Activated naive CD8-positive, alpha-beta T cell treated with anti-CD3 and anti-CD28 coated beads, Interleukin-2, amount 50 U/mL, for 16 hours (primary cell): Measurements from ENCODE around the gene AGAP1.

ENCODE experiments used
- DNase-seq: peaks from one replicate; pipeline ENCODE4 v3.0.0-alpha.2; 2020; ENCODE audit warnings: low read depth, low spot score

AGAP1 gene

DNA sequence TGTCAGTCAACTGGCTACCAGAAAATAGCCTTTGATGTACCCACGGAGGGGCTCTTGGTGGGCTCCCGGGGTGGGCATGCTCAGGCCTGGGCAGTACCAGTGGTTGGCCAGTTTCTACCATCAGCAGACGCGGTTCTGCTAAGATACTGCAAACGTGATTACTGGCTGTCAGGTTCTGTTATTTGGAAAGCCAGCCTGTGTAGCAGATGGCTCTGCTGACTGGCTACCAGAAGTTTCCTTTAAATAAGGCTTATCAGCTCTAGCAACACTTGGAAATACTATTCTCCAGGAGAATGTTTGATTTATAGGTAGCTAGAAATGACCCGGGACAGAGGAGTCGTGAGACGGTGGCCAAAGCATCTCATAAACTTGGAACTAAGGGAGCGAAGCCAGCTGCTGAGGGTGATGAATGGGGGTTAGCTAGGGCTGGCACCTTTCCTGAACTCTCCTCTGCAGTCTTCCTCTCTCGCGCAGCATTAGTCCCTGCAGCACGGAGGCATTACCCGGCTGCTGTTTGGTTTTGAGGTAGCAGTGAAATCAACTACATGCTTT is 171.9 kb downstream of the AGAP1 start:
- DNase-seq, result no peak

DNA sequence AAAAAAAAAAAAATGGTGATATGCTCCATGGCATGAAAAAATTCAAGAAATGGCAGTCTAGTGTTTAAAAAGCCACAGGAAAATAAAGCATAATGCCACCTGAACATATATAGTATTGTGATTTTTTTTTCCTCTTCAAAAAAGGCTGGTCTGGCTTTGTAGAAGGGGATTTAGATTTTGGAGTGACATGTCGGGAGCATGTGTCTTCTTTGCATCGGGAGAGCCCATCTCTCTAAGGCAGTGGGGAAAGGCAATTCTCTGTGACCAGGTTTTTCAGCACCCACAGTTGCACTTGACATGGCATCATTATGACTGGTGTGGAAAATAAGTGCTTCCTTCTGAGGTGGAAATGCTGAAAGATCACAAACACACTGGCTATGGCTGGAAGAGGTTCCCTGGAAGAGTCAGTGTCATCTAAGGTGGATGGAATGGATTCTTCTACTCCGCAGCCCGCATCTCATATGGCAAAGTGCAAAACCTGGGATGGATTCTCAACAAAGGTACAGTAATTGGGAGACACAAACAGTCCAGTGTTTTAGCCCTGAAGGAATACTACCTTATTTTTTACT is 172.5 kb downstream of the AGAP1 start:
- DNase-seq, result no peak

DNA sequence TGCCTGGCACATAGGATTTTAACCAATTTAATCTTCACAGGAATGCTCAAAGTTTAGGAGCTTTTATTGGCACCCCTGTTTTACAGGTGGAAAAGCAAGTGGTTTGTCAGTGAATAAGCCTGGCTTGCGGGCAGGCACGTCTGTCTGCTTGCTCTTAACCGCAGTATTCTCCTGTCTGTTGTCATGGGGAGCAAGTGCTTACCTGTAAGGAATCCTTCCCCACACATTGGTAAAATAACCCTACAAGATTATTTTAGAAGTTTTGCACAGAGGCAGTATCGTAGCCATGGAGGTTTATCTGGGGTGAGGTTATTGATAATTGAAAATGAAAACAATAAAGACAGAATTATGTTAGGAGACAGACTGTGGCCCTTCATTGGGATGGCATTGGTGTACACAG is 174.9 kb downstream of the AGAP1 start:
- DNase-seq, result no peak

DNA sequence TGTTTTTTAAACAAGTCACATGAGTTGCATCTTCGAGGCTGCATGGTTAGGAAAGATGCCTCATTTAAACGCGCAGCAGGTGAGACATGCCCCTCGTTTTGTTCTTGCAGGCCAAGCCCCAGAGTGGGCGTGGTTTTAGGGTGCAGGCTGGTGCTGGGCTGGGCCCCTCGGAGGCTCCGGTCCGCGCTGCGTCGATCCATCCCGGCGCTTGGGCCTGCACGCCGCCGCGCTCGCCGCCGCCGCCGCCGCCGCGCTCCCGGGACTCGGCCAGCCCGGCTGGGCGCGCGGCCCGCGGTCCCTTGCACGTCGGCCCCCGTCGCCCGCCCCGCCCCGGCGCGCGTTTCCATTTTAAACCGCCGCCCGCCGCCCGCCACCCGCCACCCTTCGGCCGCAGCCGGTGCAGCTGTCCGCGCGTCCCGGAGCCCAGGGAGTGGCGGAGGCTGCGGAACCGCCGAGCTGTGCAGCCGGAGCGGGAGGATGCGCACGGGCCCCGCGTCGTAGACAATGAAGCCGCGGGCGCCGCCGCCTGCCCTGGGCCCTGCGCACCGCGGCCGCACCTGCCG is 175.5 kb downstream of the AGAP1 start:
- DNase-seq, result no peak

DNA sequence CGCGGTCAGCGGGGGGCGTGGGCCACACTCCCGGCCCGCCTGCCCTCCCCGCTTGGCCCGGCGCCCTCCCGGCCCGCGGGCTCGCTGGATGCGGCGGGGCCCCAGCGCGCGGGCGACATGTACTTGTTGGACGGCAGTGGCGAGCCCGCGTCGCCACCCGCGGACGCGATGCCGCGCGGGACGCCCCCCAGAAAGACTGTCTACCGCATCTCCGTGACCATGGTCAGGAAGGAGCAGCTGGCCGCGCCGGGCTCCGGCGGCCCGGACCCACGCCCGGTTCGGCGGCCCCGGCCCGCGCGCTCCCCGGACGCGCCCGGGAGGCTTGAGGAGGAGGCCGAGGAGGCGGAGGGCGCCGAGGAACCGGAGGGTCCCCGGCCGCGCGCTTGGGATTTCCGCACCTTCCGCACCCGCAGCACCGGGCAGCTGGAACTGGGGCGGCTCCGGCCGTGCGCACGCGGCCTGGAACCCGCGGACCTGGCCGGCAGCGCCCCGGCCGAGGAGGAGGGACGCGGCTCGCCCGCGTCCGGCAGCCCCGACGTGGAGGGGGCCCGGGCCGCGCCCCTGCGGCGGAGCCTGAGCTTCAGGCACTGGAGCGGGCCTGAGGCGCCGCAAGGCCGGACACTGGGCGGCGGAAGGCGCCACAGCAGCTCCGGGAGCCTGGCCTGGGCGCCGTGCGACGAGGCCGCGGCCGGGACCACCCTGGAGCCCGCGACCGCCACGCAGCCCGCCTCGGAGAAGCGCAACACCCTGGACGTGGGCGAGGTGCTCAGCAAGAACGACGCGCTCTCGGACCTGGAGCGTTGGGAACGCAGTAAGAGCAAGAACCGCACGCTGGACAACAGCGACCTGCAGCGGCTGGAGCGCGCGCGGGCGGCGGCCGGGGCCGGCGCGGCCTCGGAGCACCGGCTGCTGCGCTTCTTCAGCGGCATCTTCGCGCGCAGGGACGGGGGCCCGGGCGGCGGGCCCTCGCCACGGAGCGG is 176.4 kb downstream of the AGAP1 start:
- no peak for DNase-seq

DNA sequence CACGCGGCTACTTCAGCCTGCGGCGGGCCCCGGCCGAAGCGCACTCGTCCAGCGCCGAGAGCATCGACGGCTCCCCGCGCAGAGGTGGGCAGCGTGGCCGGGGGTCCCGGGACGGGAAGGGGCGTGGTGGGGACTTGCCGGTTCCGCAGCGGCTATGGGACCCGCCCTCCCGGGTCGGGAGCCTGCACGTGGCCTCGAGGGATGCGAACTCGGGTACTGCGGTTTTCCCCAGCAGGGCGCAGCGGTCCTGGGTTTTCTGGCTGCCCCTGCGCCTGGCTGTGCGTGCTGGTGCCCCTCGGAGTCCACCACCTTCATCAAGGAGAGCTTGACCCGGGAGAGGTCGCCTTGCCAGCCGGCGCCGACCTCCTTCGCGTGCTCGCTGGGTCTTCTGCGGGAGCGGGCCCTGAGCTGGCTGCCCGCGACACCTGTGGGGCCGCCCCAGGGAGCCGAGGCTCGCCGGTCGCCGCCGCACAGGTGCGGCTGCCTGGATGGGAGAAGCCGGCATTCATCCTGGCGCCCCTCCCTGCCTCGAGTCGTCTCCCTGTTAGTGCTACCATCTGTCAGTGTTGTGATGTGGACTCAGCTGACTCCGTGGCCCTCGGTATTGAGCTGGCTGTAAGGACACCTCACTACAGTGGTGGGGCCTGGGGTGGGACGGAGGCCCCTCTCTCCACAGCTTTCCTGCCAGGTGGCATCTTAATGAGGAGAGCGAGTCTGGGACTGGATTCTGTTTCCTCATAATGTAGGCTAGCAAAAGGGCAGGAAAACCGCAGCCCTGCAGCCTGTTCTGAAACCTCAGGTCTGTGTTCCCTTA is 177.3 kb downstream of the AGAP1 start:
- DNase-seq, result no peak

DNA sequence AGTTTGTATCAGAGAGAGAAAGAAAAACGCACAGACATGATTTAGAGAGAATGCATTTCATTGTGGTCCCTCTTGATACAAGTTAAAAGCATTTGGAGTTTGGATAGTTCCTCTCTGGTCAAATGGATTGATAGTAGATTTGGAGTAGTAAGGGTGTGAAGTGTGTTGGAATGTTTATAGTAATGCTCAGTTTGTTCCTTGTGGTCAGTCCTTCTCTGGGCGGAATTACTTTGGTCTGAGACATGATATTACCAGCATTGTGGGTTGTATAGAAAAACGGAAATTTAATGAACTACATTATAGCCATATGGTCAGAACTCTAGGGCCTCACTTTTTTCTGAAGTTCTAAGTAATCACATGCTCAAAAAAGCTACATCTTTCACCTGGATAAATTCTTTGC is 178.9 kb downstream of the AGAP1 start:
- no peak for DNase-seq

DNA sequence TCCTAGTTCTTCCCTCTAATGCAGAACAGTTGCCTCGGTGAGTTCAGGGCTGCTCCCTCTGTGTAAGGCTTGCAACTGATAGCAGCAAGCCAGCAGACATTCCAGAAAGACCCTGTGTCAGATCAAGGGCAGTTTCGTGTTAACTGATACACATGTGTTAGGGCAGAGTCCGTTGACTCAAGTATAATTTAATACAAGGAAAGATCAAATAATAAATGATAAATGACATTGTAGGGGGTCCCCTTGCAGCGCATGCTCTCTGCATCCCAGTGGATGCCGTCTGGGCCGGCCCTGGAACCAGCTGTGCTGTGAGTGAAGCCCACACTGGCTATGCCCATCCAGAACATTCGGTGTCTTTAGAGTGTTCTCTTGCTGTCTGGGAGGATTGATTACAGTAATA is 180.3 kb downstream of the AGAP1 start:
- DNase-seq, result no peak

DNA sequence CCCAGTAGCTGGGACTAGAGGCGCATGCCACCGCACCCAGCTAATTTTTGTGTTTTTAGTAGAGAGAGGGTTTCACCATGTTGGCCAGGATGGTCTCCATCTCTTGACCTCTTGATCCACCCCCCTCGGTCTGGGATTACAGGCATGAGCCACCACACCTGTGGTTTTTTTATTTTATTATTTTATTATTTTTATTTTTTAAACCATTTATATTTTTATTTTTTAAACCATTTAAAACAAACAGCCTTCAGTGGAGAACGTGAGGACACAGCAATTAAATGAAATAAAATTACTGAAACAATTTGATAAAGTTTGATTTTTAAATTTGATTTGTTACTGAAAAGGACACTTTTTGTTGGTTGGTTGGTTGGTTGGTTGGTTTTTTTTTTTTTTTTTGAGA is 181.0 kb downstream of the AGAP1 start:
- no peak for DNase-seq

DNA sequence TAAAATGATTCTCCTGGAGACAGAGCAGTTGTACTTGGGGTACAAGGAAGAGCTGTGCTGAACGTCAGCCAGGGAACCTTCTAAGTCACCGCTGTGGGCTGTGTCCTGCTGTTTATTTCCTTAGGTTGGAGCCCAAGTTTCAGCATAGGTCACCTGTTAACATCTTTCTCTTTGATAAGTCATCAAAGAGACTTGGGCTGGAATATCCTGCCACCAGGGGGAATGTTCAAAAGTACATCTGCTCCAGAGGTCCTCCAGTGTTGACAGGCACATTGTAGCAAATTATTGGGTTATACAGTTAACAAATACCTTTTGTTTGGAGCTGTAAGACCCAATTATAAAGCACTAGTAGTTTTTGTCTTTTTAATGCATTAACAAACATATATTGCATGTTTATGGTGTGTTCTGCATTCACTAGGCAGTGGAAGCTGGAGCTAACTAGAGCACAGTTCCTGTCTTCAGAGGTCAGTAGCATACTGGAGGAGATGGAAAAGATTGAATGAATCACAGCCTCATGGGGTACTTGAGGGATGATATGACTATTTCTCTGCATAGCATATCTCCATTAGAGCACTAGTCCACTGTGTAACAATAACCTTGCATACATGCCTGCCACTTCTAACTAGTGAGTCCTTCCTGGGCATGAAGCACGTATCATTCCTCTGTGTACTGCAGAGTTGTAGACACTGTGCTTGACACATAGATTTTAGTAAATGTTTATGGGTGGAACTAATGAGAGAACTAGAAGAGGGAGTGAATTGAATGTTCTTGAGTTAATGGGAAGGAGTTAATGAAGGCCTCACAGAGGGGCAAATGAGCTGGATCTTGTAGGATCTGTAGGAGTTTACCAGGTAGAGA is 182.1 kb downstream of the AGAP1 start:
- DNase-seq, result no peak

DNA sequence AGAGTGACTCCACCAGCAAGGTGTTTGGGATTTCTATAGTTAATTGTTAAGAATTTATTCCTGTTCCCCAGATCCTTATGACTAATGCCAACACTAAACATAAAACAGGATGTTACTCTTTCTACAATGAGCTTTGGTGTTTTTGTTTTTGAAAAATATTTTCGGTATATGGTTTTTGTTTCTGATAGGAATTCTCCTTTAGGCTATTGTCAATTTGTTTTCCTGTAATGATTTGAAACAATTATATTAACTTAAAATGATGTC is 182.6 kb downstream of the AGAP1 start:
- no peak for DNase-seq

DNA sequence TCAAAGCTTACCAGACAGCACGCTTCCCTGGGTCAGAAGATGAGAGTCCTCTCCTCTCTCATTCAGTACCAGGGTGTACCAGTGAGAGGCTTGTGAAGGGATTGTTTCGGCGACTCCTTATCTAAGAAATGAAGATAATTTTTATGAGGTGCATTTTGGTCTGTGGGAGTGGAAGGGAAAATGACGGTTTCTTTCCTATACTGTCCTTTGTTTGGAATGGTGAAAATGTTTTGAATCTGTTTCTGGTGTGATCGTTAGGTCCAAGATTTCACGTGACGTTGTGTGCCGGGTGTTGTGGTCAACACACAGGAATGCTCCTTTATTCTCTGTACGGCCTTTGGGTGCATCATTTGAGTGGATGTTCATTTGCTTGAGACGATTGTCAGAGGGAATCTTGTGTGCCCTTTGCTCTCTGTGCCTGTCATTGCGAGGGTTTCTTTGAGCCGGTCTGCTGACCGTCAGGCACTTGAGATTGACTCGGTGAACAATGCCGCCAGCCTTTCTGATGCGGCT is 183.5 kb downstream of the AGAP1 start:
- DNase-seq, result no peak

DNA sequence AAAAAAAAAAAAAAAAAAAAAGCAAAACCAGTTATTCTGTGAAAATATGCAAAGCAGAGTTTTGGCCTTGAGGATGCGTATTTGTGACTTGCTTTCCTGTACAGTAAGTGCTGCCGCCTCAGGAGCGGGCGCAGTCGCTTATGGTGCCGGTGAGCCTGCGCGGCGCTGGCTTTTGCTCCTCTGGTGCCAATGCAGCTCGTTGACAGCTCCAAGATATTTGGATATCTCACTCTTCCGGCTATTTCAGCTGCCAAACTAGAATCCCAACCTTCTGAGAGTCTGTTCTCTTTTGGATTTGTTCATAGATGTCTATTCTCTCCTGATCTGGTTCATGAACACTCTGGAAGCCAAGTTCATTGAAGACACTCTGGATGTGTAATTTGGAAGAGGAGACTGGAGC is 184.1 kb downstream of the AGAP1 start:
- no peak for DNase-seq

DNA sequence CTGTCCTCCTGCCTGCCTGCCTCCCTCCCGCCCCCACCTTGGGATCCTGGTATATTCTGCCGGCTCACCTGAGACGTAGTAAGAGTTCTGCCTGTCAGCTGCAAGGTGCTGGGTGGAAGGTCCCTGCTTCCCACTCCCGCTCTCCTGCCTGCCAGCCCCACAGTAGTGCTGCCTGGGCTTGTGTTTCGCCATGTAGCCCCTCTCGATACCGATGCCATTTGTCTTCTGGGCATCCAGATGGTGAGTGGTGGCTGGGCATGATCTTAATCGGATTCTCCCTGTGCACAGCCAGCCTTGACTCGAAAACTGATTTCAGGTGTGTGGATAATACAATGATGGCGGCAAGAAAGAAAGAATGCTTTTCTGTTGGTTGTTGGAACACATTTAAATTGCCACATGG is 184.9 kb downstream of the AGAP1 start:
- no peak for DNase-seq

DNA sequence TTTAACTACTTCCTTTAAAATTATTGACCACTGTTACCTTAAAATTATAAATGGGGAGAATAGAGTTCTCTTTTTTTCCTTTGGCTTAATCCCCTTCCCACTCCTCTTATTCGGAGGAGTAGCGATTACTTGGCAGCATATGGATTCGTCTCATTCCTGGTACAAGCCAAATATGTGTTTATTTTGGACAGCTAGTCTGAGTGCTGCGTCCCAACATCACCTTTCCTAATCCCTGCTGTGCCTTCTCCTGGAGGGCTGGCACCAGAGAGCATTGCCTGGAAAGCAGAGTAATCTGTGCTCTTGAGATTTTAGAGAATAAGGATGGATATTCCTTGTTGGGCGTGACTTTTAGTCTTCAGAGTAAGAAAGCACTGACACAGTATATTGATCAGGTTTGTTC is 185.6 kb downstream of the AGAP1 start:
- no peak for DNase-seq

DNA sequence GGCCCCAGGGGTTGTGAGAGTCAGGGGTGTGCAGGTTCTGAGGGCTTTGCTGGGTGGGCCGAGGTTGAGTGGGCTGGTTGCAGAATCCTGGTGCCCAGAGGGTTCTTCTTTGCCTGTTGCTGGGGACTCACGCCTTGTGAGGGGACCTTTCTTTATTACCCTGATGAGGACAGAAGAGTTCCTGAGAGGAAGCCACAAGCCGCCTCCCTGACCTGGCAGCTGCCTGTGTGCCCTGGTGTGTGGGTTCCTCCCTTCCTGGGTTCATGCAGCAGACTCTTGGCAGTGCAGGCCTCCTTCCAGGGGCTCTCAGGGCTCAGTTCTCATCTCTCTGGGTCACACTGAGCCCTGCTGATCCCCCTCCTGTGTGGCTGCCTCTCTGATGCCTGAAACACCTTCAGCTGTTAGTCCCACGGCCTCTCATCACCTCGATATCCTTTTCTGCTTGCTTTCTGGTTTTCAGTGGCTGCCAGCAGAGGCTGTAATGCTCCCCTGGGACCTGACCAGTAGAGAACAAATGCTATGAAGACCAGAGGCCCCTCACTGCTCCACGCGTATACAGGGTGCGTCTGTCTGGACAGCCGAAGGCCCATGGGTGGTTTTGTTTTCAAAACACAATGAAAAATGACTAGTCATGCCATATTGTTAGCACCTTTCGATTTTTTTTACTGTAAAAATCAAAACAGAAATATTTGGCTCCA is 191.3 kb downstream of the AGAP1 start:
- DNase-seq, result no peak

DNA sequence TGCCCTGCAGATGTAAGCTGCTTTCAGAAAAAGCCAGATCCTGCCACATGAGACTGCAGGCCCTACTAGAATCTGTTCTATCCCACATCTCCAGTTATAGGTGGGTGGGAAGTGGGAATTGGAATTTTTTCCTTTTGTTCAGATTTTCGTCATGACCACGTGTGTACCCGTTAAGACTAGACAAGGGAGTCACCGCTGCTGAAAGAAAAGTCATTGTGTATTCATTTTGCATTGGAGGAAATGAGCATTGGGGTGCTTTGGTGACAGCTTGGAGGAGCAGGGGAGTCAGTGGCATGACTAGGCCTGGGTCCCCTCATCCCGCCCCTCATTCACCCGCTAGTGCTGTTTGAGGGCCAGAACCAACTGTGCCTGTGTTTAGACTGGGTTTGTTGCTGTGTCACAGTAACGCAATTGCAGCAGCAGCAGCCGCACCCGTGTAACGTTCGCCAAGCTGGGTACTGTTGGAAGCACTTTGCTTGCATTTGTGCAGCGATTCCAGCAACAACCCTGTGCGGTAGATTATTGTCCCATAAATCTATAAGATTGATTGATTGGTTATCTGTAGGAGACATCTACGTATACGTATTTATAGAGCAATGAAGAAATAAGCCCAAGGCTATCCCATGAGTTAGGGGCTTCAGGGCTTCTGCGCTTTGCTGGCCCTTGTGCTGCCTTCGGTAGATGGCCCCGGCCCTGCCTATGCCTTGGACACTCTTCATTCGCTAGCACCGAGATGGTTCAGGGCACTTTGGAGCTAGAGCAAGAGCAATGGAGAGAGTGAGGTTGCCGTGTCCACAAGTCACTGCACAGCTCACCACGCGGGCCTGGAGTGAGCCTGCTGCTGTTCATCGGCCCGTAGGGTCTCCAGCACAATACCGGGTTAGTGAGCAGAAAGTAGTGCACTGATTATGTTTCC is 194.9 kb downstream of the AGAP1 start:
- no peak for DNase-seq

DNA sequence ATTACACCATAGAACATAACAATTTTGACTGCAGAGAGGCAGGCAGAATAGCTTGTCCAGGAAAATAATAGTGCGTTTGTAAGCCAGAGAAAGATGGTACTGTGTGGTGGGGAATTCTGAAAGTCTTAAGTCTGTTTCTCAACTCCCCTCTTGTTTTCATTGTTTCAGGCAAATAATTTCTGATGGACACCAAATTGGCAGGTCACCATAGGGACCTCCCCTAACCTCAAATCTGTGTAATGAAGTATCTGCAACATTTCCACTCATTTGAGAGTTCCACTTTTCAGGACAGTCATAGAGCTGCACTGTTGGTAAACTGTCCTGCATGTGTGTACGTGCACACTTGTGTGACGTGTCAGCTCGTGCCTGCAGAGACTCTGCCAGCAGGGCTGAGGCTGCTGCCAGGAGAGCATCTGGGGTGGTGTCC is 195.6 kb downstream of the AGAP1 start:
- no peak for DNase-seq
